Measurements from ENCODE around the gene PAGE3. TPM values are rescaled to one million over a fixed set of nuclear protein-coding genes. Genes with fewer than 3 reads are reported as not detected.

The PAGE3 gene
- total and polyA plus RNA-seq, 2 donors: not detected

DNA sequence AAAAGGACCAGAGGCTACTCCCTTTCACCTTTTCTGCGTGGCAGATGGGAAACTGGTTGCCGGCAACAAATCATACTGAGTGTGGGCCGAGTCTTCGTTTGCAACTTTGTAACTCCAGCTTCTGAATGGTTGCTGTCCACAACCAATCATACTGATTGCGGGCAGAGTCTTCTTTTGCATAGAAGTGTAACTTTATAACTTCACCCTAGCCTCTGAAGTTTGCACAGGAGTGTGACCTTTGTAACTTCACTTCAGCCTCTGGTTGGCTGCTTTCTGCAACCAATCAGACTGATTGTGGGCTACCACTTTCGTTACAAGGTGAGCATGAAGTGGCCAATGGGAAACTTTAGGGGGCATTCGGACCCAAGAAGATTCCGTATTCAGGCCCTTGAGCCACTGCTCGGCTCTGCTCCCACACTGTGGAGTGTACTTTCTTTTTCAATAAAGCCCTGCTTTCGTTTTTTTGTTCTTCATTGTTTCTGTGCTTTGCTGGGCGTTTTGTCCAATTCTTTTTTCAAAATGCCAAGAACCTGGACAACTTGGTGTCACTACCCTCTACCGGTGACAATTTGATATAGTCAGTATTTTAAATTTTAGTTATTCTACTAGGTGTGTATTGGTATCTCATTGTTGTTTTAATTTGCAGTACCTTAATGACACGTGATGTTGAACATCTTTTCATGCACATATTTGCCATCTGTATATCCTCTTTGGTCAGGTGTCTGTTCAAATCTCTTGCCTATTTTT is 53.6 kb downstream of the PAGE3 start:
- Histone ChIP-seq H3K36me3 (ENCODE audit: control insufficient read depth in 2 of 2, insufficient read depth in 2 of 2, low read length in 1 of 2) (no peaks in the 10 kb centered on the region), H3K4me3 (ENCODE audit: low read length in 2 of 2) (no peak overlapping the region)
- 91% methylated on average over 13 of the region's 13 CpGs for WGBS

More for the DNA sequence above, 53.6 kb downstream of the PAGE3 start:
- DNase-seq (ENCODE audit: low read depth in 6 of 9, low spot score in 9 of 9): no peak
- Histone ChIP-seq H3K27me3 (ENCODE audit: control insufficient read depth in 2 of 2, insufficient read depth in 1 of 2, low read length in 1 of 2) (no peaks in the 10 kb centered on the region), H3K27ac (ENCODE audit: low read depth in 1 of 2, low read length in 1 of 2) (no peak overlapping the region), H3K4me1 (ENCODE audit: control insufficient read depth in 2 of 2, insufficient read depth in 2 of 2, low read length in 2 of 2) (no peaks in the 10 kb centered on the region), H3K9me3 (ENCODE audit: control insufficient read depth in 2 of 2, insufficient read depth in 1 of 2, low read length in 1 of 2) (no peaks in the 10 kb centered on the region)

Other genes with a start within 250 kb of the PAGE3 start
- gene ALAS2, start 233.9 kb downstream of the PAGE3 start, total RNA-seq: 16.9 TPM
- gene ALAS2, start 233.9 kb downstream of the PAGE3 start, polyA plus RNA-seq: 0.41 TPM
- 0.14 TPM for gene PAGE2B, start 189.9 kb downstream of the PAGE3 start, total RNA-seq
- 1.2 TPM for gene PAGE2B, start 189.9 kb downstream of the PAGE3 start, polyA plus RNA-seq
- 0.24 TPM for gene PAGE2, start 175.9 kb downstream of the PAGE3 start, total RNA-seq
- gene PAGE2, start 175.9 kb downstream of the PAGE3 start, polyA plus RNA-seq: 1.1 TPM
- 0.14 TPM for gene PAGE5, start 44.6 kb downstream of the PAGE3 start, total RNA-seq
- 0.32 TPM for gene PAGE5, start 44.6 kb downstream of the PAGE3 start, polyA plus RNA-seq
- gene MAGEH1, start 187.2 kb upstream of the PAGE3 start, total RNA-seq: 39.5 TPM
- 97.3 TPM for gene MAGEH1, start 187.2 kb upstream of the PAGE3 start, polyA plus RNA-seq
- 2.5 TPM for gene USP51, start 224.9 kb upstream of the PAGE3 start, total RNA-seq
- 2.1 TPM for gene USP51, start 224.9 kb upstream of the PAGE3 start, polyA plus RNA-seq